Choroid plexus epithelial cell (primary cell): ENCODE measurements around the gene AMN.

Source experiments
- DNase-seq: peaks from one replicate; pipeline ENCODE4 v3.0.0-alpha.2; 2010; ENCODE audit warnings: low read depth
- H3K4me3 ChIP-seq: 2 replicates; pipeline ENCODE4 v1.5.1; 2011; ENCODE audit warnings: low read depth, mild to moderate bottlenecking, control low read depth, low read length, moderate library complexity
- TF ChIP-seq, protein P1 (sequence below): conservative IDR thresholded peaks from 2 replicates; pipeline ENCODE4 v1.5.1; 2011; ENCODE audit warnings: low read depth, mild to moderate bottlenecking, control low read depth, inconsistent platforms, low read length, moderate library complexity

The AMN gene

GRCh38 chr14:102899516-102899900 lies 23.0 kb upstream of the AMN start:
- no peak overlapping the region for H3K4me3 ChIP-seq
- TF ChIP-seq, protein P1, sequence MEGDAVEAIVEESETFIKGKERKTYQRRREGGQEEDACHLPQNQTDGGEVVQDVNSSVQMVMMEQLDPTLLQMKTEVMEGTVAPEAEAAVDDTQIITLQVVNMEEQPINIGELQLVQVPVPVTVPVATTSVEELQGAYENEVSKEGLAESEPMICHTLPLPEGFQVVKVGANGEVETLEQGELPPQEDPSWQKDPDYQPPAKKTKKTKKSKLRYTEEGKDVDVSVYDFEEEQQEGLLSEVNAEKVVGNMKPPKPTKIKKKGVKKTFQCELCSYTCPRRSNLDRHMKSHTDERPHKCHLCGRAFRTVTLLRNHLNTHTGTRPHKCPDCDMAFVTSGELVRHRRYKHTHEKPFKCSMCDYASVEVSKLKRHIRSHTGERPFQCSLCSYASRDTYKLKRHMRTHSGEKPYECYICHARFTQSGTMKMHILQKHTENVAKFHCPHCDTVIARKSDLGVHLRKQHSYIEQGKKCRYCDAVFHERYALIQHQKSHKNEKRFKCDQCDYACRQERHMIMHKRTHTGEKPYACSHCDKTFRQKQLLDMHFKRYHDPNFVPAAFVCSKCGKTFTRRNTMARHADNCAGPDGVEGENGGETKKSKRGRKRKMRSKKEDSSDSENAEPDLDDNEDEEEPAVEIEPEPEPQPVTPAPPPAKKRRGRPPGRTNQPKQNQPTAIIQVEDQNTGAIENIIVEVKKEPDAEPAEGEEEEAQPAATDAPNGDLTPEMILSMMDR, result no peak
- no peak for DNase-seq

- TF ChIP-seq, protein P1, result no peak
- DNase-seq, result no peak
- no peak overlapping the region for H3K4me3 ChIP-seq
These were observed 21.6 kb upstream of the AMN start for GRCh38 chr14:102900631-102901571.

- TF ChIP-seq, protein P1, result no peak
- no peak overlapping the region for H3K4me3 ChIP-seq
- no peak for DNase-seq
These were observed 20.8 kb upstream of the AMN start for GRCh38 chr14:102901633-102902032.

GRCh38 chr14:102902086-102902485 lies 20.4 kb upstream of the AMN start:
- no peak overlapping the region for H3K4me3 ChIP-seq
- DNase-seq, result no peak

GRCh38 chr14:102902523-102903247 lies 19.8 kb upstream of the AMN start:
- H3K4me3 ChIP-seq, result no peak overlapping the region
- TF ChIP-seq, protein P1, result no peak
- no peak for DNase-seq

More at GRCh38 chr14:102902086-102902485, 20.4 kb upstream of the AMN start:
- TF ChIP-seq, protein P1, result no peak

- DNase-seq, result no peak
- H3K4me3 ChIP-seq, result no peak overlapping the region
- TF ChIP-seq, protein P1, result no peak
These were observed 19.1 kb upstream of the AMN start for GRCh38 chr14:102903248-102903888.
